H1 (cell line): ENCODE results near the gene MCHR1. TPM values are rescaled to one million over a fixed set of nuclear protein-coding genes. Genes with fewer than 3 reads are reported as not detected.

ENCODE experiments used
- GABPA ChIP-seq: IDR thresholded peaks from 2 replicates; pipeline ENCODE4 v1.6.1; 2011; ENCODE audit warnings: mild to moderate bottlenecking, low read length, moderate library complexity, borderline replicate concordance; ENCODE audit not compliant: insufficient read depth
- POU5F1 ChIP-seq: IDR thresholded peaks from 2 replicates; pipeline ENCODE4 v1.6.1; 2011; ENCODE audit warnings: low read depth, mild to moderate bottlenecking, low read length, moderate library complexity
- TBP ChIP-seq: IDR thresholded peaks from 2 replicates; pipeline ENCODE4 v1.6.1; 2011; ENCODE audit warnings: low read depth, low read length, improper control_type of control experiment
- TEAD4 ChIP-seq: IDR thresholded peaks from 2 replicates; pipeline ENCODE4 v1.6.1; 2012; ENCODE audit warnings: low read depth, low read length, inconsistent platforms, mixed read lengths
- polyA plus RNA-seq, 7 experiments: library from polyadenylated mRNA; depleted of rRNA in 3 of 7; stranded (reverse) in 5 of 7; unstranded in 2 of 7; fragments of >200 nt in 5 of 7; fragments of 200-250 nt in 2 of 7; gene quantifications; 1 replicate in 5 of 7; 2 replicates in 1 of 7; 4 replicates in 1 of 7; pipeline versions ENCODE4 v1.2.1 to v1.2.3, GENCODE V29; 2011 to 2013; ENCODE audit warnings: missing spikeins in 2 of 7, mixed read lengths in 2 of 7
- total RNA-seq: library from RNA; stranded (reverse); fragmentation: NEBNext Ultra II Directional; extraction: Animal tissue kit (Norgen Biotek cat#: 25700); gene quantifications from 2 replicates; pipeline ENCODE4 v1.2.1, GENCODE V29; 2021

The MCHR1 gene
- total and polyA plus RNA-seq, 2 of the 8 experiments (the other 6 are each of a cell fraction or from before 2014, with no cell fraction given) = 0.91 to 7.6 TPM

DNA sequence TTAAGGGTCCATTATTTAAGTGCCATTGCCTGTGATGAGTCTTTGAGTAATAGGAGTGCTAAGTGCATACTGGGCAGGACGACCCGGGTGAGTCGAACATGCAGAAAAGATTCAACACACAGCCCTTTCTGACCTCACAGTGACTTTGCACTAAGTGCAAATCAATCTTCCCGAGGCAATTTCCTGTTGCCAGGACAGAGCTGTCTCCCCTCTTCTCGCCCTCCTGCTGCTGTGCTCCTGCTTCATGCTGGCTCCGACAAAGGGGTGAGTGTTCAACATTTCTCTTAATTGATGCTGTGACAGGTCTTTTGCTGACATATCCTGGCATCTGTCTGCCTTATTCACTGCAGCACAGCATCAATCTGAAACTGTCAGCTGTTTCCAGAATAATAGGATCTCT is 42.0 kb downstream of the MCHR1 start (continued):
- TF ChIP-seq GABPA = no peak
- TF ChIP-seq TBP = no peak
- no peak for TF ChIP-seq POU5F1
- TF ChIP-seq TEAD4 = no peak
- TF ChIP-seq, all 59 proteins: peak for 0
